ENCODE results near the gene SLC6A7. TPM values are rescaled to one million over a fixed set of nuclear protein-coding genes. Genes with fewer than 3 reads are reported as not detected.

Gene SLC6A7
- total RNA-seq, 1 experiment from 2014 or later: not detected

DNA sequence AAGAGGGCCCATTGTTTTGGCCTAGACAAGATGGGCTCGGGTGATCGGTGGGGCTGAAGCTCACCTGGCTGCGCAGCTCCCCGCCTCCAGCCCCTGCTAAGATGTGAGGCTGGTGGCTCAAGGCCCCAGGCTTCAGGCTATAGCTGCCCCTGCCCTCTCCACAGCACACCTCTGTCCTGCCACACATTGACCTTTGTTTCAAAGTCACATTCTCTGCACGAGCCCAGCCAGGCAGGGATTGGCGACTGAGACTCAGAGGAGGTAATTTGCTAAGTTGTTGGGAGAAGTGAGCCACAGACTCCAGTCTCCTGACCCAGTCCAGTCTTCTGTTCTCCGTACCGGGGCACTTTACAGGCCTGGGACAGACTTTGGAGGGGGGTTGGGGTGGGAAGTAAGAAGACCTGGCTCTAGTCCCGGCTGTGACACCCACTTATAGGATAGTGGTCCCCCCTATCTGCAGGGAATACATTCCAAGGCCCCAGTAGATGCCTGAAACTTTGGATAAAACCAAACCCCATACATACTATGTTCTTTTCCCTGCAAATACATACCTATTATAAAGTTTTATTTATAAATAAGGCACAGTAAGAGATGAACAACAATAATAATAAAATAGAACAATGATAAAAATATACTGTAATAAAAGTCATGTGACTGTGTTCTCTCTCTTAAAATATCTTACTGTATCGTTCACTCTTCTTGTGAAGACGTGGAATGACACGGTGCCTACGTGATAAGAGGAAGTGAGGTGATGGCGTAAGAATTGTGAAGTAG is 47.5 kb upstream of the SLC6A7 start:
- no peaks in the 10 kb centered on the region for H3K27me3 ChIP-seq (replicated peaks; ENCODE audit: insufficient read depth, low read depth, low read length, poor library complexity)
- no peak for TF ChIP-seq CTCF (conservative IDR thresholded peaks at IDR 0.05; ENCODE audit: low read depth, low read length)
- no peak for TF ChIP-seq EZH2 (IDR thresholded peaks at IDR 0.05; ENCODE audit: borderline replicate concordance, low read depth, low read length, poor library complexity, severe bottlenecking)
- H3K4me1 ChIP-seq (ENCODE audit: insufficient read depth, low read length, poor library complexity, severe bottlenecking): peaks cover 51% of the 10 kb centered on the region
- H3K36me3 ChIP-seq (ENCODE audit: insufficient read depth, low read length, poor library complexity, severe bottlenecking): no peaks in the 10 kb centered on the region
- POLR2A ChIA-PET (ENCODE audit: low non-redundant PET): no interaction called here
- no peaks in the 10 kb centered on the region for H3K9me3 ChIP-seq (ENCODE audit: low read depth, low read length, poor library complexity, severe bottlenecking)
- CTCF ChIA-PET: no interaction called here
- DNase-seq (ENCODE audit: low spot score): no peak
- peak overlapping the region; percentile 74 for H3K27ac ChIP-seq (ENCODE audit: low read depth, low read length, poor library complexity, severe bottlenecking)
- intact Hi-C loops (cut with micrococcal nuclease; ENCODE audit: unreplicated experiment): loop anchor here (5.0 kb wide), 1 partner anchor 215 kb away; the partner anchor contains the start of gene TCOF1
- H3K4me3 ChIP-seq (ENCODE audit: low read depth, low read length, poor library complexity, severe bottlenecking): no peak overlapping the region
- BruUV-seq (replicated peaks): no TSS peak

GRCh38 chr5:150142959-150143349 is 46.9 kb upstream of the SLC6A7 start:
- TF ChIP-seq EZH2 (IDR thresholded peaks at IDR 0.05; ENCODE audit: borderline replicate concordance, low read depth, low read length, poor library complexity, severe bottlenecking) (no peak), CTCF (conservative IDR thresholded peaks at IDR 0.05; ENCODE audit: low read depth, low read length) (no peak)
- no TSS peak for BruUV-seq (replicated peaks)
- Histone ChIP-seq H3K4me3 (ENCODE audit: low read depth, low read length, poor library complexity, severe bottlenecking) (no peak overlapping the region), H3K27ac (ENCODE audit: low read depth, low read length, poor library complexity, severe bottlenecking) (peak overlapping the region; percentile 74), H3K4me1 (ENCODE audit: insufficient read depth, low read length, poor library complexity, severe bottlenecking) (peaks cover 45% of the 10 kb centered on the region), H3K9me3 (ENCODE audit: low read depth, low read length, poor library complexity, severe bottlenecking) (no peaks in the 10 kb centered on the region), H3K36me3 (ENCODE audit: insufficient read depth, low read length, poor library complexity, severe bottlenecking) (no peaks in the 10 kb centered on the region), H3K27me3 (replicated peaks; ENCODE audit: insufficient read depth, low read depth, low read length, poor library complexity) (no peaks in the 10 kb centered on the region)
- intact Hi-C loops (cut with micrococcal nuclease; ENCODE audit: unreplicated experiment): loop anchor here (5.0 kb wide), 1 partner anchor 214 kb away; the partner anchor contains the start of gene TCOF1
- ChIA-PET POLR2A (ENCODE audit: low non-redundant PET) (no interaction called here), CTCF (no interaction called here)
- no peak for DNase-seq (ENCODE audit: low spot score)

DNA sequence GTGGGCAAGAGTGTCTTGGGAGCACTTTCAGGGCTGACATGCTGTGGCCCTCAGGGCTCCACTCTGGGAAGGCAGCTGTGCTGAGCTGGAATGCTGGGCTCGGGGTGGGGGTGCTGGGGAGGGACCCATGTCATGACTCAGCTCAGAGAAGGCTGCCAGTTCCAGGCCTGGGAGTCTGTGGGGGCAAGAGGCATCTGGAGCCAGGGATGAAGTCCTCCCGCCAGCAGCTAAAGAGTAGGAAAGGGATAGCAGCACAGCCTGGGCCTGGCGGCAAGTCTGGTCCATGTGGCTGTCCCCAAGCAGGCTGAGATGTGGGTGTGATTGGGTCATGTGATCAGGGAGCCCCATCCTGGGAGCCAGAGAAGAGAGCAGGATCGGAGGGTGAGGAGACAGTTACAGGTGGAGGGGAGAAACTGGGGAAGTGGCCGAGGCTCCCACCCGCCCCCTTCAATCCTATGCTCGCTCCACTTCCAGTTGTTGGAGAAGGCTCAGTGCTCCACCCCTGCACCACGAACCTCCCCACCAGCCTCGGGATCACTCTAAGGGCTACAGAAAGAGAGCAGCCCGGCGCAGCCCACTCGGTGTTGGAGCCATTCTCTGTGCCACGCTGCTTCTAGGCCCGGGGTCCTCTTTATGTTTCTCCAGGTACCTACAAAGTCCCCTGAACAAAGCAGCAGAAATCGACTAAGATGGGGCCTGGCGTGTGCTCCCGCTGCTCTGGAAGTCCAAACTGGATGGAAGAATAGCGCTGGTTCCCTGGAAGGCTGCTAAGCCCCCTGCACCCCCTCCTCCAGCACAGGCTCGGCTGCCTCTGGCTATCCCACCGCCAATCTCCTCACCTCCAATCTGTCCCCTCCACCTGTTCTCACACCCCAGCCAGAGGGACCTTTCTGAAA is 46.3 kb upstream of the SLC6A7 start:
- TF ChIP-seq CTCF (conservative IDR thresholded peaks at IDR 0.05; ENCODE audit: low read depth, low read length) (no peak), EZH2 (IDR thresholded peaks at IDR 0.05; ENCODE audit: borderline replicate concordance, low read depth, low read length, poor library complexity, severe bottlenecking) (no peak)
- H3K4me1 ChIP-seq (ENCODE audit: insufficient read depth, low read length, poor library complexity, severe bottlenecking): peaks cover 38% of the 10 kb centered on the region
- intact Hi-C loops (cut with micrococcal nuclease; ENCODE audit: unreplicated experiment): loop anchor here (5.0 kb wide), 1 partner anchor 214 kb away; the partner anchor contains the start of gene TCOF1
- no peak for DNase-seq (ENCODE audit: low spot score)
- H3K9me3 ChIP-seq (ENCODE audit: low read depth, low read length, poor library complexity, severe bottlenecking): no peaks in the 10 kb centered on the region
- no TSS peak for BruUV-seq (replicated peaks)
- POLR2A ChIA-PET (ENCODE audit: low non-redundant PET): no interaction called here
- H3K27me3 ChIP-seq (replicated peaks; ENCODE audit: insufficient read depth, low read depth, low read length, poor library complexity): no peaks in the 10 kb centered on the region
- peak overlapping the region; percentile 74 for H3K27ac ChIP-seq (ENCODE audit: low read depth, low read length, poor library complexity, severe bottlenecking)
- CTCF ChIA-PET: no interaction called here
- H3K36me3 ChIP-seq (ENCODE audit: insufficient read depth, low read length, poor library complexity, severe bottlenecking): no peaks in the 10 kb centered on the region
- H3K4me3 ChIP-seq (ENCODE audit: low read depth, low read length, poor library complexity, severe bottlenecking): no peak overlapping the region
